H1 (cell line): ENCODE data around the gene ENTPD2. TPM values are rescaled to one million over a fixed set of nuclear protein-coding genes. Genes with fewer than 3 reads are reported as not detected.

Experiments used
- CTBP2 ChIP-seq: IDR thresholded peaks from 2 replicates; pipeline ENCODE4 v1.7.0; 2011; ENCODE audit warnings: borderline replicate concordance, mild to moderate bottlenecking, moderate library complexity, mixed read lengths, low read length; ENCODE audit not compliant: insufficient read depth, insufficient read length
- EGR1 ChIP-seq: IDR thresholded peaks from 2 replicates; pipeline ENCODE4 v1.6.1; 2011; ENCODE audit warnings: low read depth, low read length, borderline replicate concordance
- GTF2F1 ChIP-seq: IDR thresholded peaks from 2 replicates; pipeline ENCODE4 v1.6.1; 2012; ENCODE audit warnings: low read depth, low read length, improper control_type of control experiment, borderline replicate concordance
- POLR2A ChIP-seq, 2 experiments: IDR thresholded peaks; 1 replicate in 1 of 2; 2 replicates in 1 of 2; pipeline ENCODE4 v1.6.1; 2011; ENCODE audit warnings: low read depth in 2 of 2, low read length in 2 of 2, mild to moderate bottlenecking in 2 of 2; ENCODE audit errors: control extremely low read depth in 1 of 2
- SIRT6 ChIP-seq: IDR thresholded peaks from one replicate; pipeline ENCODE4 v1.7.1; 2012; ENCODE audit warnings: low read length, inconsistent platforms
- SIX5 ChIP-seq: IDR thresholded peaks from 2 replicates; pipeline ENCODE4 v1.6.1; 2011; ENCODE audit warnings: mild to moderate bottlenecking, low read depth, low read length
- polyA plus RNA-seq, 7 experiments: library from polyadenylated mRNA; depleted of rRNA in 3 of 7; stranded (reverse) in 5 of 7; unstranded in 2 of 7; fragments of >200 nt in 5 of 7; fragments of 200-250 nt in 2 of 7; gene quantifications; 1 replicate in 5 of 7; 2 replicates in 1 of 7; 4 replicates in 1 of 7; pipeline versions ENCODE4 v1.2.1 to v1.2.3, GENCODE V29; 2011 to 2013; ENCODE audit warnings: missing spikeins in 2 of 7, mixed read lengths in 2 of 7
- total RNA-seq: library from RNA; stranded (reverse); fragmentation: NEBNext Ultra II Directional; extraction: Animal tissue kit (Norgen Biotek cat#: 25700); gene quantifications from 2 replicates; pipeline ENCODE4 v1.2.1, GENCODE V29; 2021

ENTPD2 gene
- total and polyA plus RNA-seq, 2 of the 8 experiments (the other 6 are each of a cell fraction or from before 2014, with no cell fraction given), result 0.65 to 3.8 TPM

DNA sequence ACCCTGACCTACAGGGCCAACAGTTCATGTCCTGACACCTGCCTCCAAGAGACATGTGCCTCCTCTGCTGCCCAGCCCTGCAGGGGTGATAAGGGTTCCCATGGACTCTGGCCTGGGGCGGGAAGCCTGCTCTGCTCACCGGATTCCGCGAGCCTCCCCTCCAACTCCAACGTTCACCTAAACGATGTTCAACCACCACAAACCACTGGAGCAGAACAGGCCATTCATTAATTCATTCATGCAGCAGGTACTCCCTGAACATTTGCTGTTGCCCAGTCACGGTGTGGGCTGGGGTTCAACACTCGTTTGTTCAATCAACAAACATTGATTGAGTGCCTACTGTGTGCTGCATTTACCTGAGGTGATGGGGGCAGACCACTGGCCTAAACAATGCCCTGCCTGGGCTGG is 20.1 kb upstream of the ENTPD2 start (continued):
- TF ChIP-seq SIRT6, result no peak
- no peak for TF ChIP-seq CTBP2
- no peak for TF ChIP-seq POLR2A (IDR thresholded peaks at IDR 0.05; ENCODE audit: control extremely low read depth in 1 of 2, low read depth in 2 of 2, low read length in 2 of 2)
- TF ChIP-seq EGR1, result no peak
- no peak for TF ChIP-seq GTF2F1
- no peak for TF ChIP-seq SIX5
